Measurements from ENCODE around the gene TXNRD3.

DNA sequence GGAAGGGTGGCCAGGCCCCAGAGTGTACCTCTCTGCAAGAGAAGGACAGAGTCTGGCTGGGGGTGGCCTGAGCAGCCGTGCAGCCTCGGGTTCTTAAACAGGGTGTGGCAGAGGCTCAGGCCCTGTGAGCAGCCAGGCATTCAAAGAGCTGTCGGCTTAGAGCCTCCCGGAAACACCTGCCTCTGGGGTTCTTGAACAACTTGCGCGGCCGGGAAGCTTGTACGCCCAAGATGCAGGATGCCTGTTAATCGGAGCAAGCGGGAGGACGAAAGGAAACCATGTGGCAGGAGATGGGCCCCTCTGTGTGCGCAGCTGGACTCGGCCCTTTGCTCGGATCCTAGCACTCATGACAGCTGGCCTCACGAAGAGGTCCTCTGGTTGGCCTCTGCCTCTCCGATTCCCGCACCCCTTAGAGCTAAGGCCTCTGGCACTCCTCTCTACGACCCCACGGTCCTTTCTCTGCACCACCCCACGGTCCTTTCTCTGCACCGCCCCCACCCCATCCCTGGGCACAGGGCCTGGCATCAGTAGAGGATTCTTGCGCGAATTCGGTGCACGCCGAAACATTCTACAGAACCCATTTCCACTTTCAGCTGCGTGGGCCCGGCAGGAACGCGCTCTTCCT is 23.9 kb upstream of the TXNRD3 start:
- no peak for TF ChIP-seq POLR2A (IDR thresholded peaks at IDR 0.05)
- TF ChIP-seq, protein P1, sequence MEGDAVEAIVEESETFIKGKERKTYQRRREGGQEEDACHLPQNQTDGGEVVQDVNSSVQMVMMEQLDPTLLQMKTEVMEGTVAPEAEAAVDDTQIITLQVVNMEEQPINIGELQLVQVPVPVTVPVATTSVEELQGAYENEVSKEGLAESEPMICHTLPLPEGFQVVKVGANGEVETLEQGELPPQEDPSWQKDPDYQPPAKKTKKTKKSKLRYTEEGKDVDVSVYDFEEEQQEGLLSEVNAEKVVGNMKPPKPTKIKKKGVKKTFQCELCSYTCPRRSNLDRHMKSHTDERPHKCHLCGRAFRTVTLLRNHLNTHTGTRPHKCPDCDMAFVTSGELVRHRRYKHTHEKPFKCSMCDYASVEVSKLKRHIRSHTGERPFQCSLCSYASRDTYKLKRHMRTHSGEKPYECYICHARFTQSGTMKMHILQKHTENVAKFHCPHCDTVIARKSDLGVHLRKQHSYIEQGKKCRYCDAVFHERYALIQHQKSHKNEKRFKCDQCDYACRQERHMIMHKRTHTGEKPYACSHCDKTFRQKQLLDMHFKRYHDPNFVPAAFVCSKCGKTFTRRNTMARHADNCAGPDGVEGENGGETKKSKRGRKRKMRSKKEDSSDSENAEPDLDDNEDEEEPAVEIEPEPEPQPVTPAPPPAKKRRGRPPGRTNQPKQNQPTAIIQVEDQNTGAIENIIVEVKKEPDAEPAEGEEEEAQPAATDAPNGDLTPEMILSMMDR (IDR thresholded peaks at IDR 0.05): no peak
